K562 (cell line): ENCODE data around the gene LRRC1. TPM values are rescaled to one million over a fixed set of nuclear protein-coding genes. Genes with fewer than 3 reads are reported as not detected.

Experiments
- ATAC-seq: fragments of 200-7000 bp; cut with Tn5 transposase; 3 replicates; pipeline ENCODE4 v1.9.1; 2020; ENCODE audit warnings: moderate library complexity
- BruUV-seq: library from RNA; stranded (reverse); fragments of 400-500 nt; replicated peaks from 2 replicates; lab custom pipeline; 2021; lab: Mats Ljungman, UMichigan
- CTCF ChIA-PET: fragments of 300-600 bp; formaldehyde crosslinking; extraction: SDS; loops from one replicate; lab custom pipeline; 2021; ENCODE audit warnings: low intra/inter-chr PET ratio; lab: Yijun Ruan, JAX
- POLR2A ChIA-PET: fragments of 300-600, 350-650 bp; sonication (Branson Sonifier 250); formaldehyde crosslinking; extraction: SDS; loops from one replicate; lab custom pipeline; 2021; ENCODE audit warnings: antibody characterized with exemption, inconsistent platforms; lab: Yijun Ruan, JAX
- DNase-seq, 4 experiments: peaks; one replicate each; pipeline versions ENCODE4 v3.0.0 to v3.0.0-alpha.2; 2011 to 2018; ENCODE audit warnings: low spot score in 3 of 4, mixed read lengths in 3 of 4; ENCODE audit errors: extremely low read depth in 1 of 4
- FAIRE-seq: peaks from 2 replicates; lab custom pipeline; 2011; peaks lifted over from hg19 to GRCh38; lab: Jason Lieb, UNC
- H2AFZ ChIP-seq: 2 replicates; pipeline ENCODE4 v1.6.0; 2011; ENCODE audit warnings: low read depth, low read length, control low read depth, inconsistent platforms
- H3K27ac ChIP-seq: fragments of 200-600 bp; 3 replicates; pipeline ENCODE4 v1.8.0; 2011; ENCODE audit warnings: low read depth, mild to moderate bottlenecking, control low read depth, inconsistent platforms, low read length, moderate library complexity, mixed read lengths; ENCODE audit errors: extremely low read depth
- H3K27me3 ChIP-seq, 2 experiments: fragments of 300-600 bp in 1 of 2; 2 replicates in 1 of 2; 3 replicates in 1 of 2; pipeline versions ENCODE4 v1.6.0 to v1.8.0; 2011; ENCODE audit warnings: inconsistent platforms in 2 of 2, low read length in 2 of 2, mild to moderate bottlenecking in 1 of 2, mixed read lengths in 1 of 2, moderate library complexity in 1 of 2; ENCODE audit not compliant: control insufficient read depth in 2 of 2, insufficient read depth in 2 of 2
- H3K36me3 ChIP-seq: fragments of 300-600 bp; 3 replicates; pipeline ENCODE4 v1.8.0; 2011; ENCODE audit warnings: mild to moderate bottlenecking, low read length, inconsistent platforms; ENCODE audit not compliant: control insufficient read depth, insufficient read depth
- H3K4me1 ChIP-seq, 2 experiments: fragments of 200-600 bp in 1 of 2; replicated peaks in 1 of 2; 2 replicates in 1 of 2; 3 replicates in 1 of 2; pipeline versions ENCODE4 v1.5.1 to v1.8.0; 2011; ENCODE audit warnings: inconsistent platforms in 2 of 2, low read length in 2 of 2, mild to moderate bottlenecking in 1 of 2, mixed read lengths in 1 of 2, moderate library complexity in 1 of 2; ENCODE audit not compliant: control insufficient read depth in 2 of 2, insufficient read depth in 2 of 2
- H3K4me2 ChIP-seq: 2 replicates; pipeline ENCODE4 v1.6.1; 2011; ENCODE audit warnings: low read length, control low read depth, inconsistent platforms, mixed read lengths; ENCODE audit not compliant: insufficient read depth
- H3K4me3 ChIP-seq: fragments of 200-600 bp; sonication (generic), shearing (Covaris generic); 2 replicates; pipeline ENCODE4 v1.5.1; 2016; ENCODE audit warnings: control low read depth, inconsistent platforms
- H3K79me2 ChIP-seq: fragments of 200-600 bp; 3 replicates; pipeline ENCODE4 v1.8.0; 2011; ENCODE audit warnings: low read length, inconsistent platforms; ENCODE audit not compliant: control insufficient read depth, insufficient read depth
- H3K9ac ChIP-seq, 2 experiments: 2 replicates each; pipeline versions ENCODE4 v1.6.0 to v1.6.1; 2011; ENCODE audit warnings: low read depth in 2 of 2, low read length in 2 of 2, control low read depth in 1 of 2, inconsistent platforms in 1 of 2, mild to moderate bottlenecking in 1 of 2, mixed read lengths in 1 of 2; ENCODE audit not compliant: insufficient read depth in 1 of 2
- H3K9me1 ChIP-seq: one replicate; pipeline ENCODE4 v1.6.0; 2011; ENCODE audit warnings: inconsistent platforms, mild to moderate bottlenecking, low read length, moderate library complexity; ENCODE audit not compliant: control insufficient read depth, insufficient read depth
- H3K9me3 ChIP-seq: replicated peaks from 2 replicates; pipeline ENCODE4 v1.5.1; 2011; ENCODE audit warnings: low read depth, low read length, inconsistent platforms; ENCODE audit not compliant: control insufficient read depth, insufficient read depth
- H4K20me1 ChIP-seq: replicated peaks from 2 replicates; pipeline ENCODE4 v1.6.1; 2011; ENCODE audit warnings: low read length, inconsistent platforms, mixed read lengths; ENCODE audit not compliant: control insufficient read depth, insufficient read depth
- BHLHE40 ChIP-seq: IDR thresholded peaks from 2 replicates; pipeline ENCODE4 v1.6.1; 2011; ENCODE audit warnings: low read length, improper control_type of control experiment
- CAMTA2 ChIP-seq: fragments of 250-450 bp; sonication (Bioruptor Pico); conservative IDR thresholded peaks from 2 replicates; pipeline ENCODE4 v1.5.1; 2022
- LCOR ChIP-seq: sonication (generic); formaldehyde crosslinking; IDR thresholded peaks from 2 replicates; pipeline ENCODE4 v1.8.0; 2022; ENCODE audit warnings: mild to moderate bottlenecking, missing genetic modification reagents
- XRCC3 ChIP-seq: fragments of 450-650 bp; IDR thresholded peaks from 2 replicates; pipeline ENCODE4 v1.6.1; 2017; ENCODE audit warnings: mild to moderate bottlenecking, moderate library complexity
- ZNF41 ChIP-seq: fragments of 250-450 bp; sonication (Bioruptor Pico); conservative IDR thresholded peaks from 2 replicates; pipeline ENCODE4 v1.4.0; 2020; ENCODE audit warnings: mild to moderate bottlenecking
- ZNF431 ChIP-seq: sonication (generic); formaldehyde crosslinking; IDR thresholded peaks from 2 replicates; pipeline ENCODE4 v1.8.0; 2022; ENCODE audit warnings: mild to moderate bottlenecking, missing genetic modification reagents
- ZNF518B ChIP-seq: fragments of 250-450 bp; sonication (Bioruptor Pico); IDR thresholded peaks from 2 replicates; pipeline ENCODE4 v1.5.0; 2021; ENCODE audit warnings: mild to moderate bottlenecking, moderate library complexity
- WGBS: fragments of 100-300 bp; shearing (Covaris generic); methylation state at CpG from one replicate; pipeline ENCODE4 v1.1.6; 2016; ENCODE audit warnings: low coverage, mixed read lengths; ENCODE audit not compliant: insufficient coverage; ENCODE audit errors: missing lambda C conversion rate; 5-methylcytosine and 5-hydroxymethylcytosine counted together
- in situ Hi-C: fragments of 300-500 bp; cut with MboI; formaldehyde crosslinking; loops from 4 replicates; pipeline ENCODE4 v1.15.0; 2018; ENCODE audit warnings: inconsistent platforms, mixed read lengths
- intact Hi-C: fragments of 100-400 bp; cut with micrococcal nuclease; formaldehyde crosslinking; loops from 2 replicates; pipeline ENCODE4 v1.14.2; 2022
- polyA plus RNA-seq, 8 experiments: library from polyadenylated mRNA; depleted of rRNA in 4 of 8; stranded (reverse) in 5 of 8; unstranded in 3 of 8; fragments of >200 nt; fragmentation: Nextera tagmentation in 2 of 8; fragmentation: Illumina TruSeq in 1 of 8; extraction: Ambion mirVana in 2 of 8; extraction: Trizol in 1 of 8; gene quantifications; 2 replicates each; pipeline versions ENCODE4 v1.2.1 to v1.2.3, GENCODE V29; 2011 to 2014; ENCODE audit warnings: inconsistent platforms in 1 of 8, missing spikeins in 1 of 8
- total RNA-seq, 7 experiments: library from RNA; depleted of rRNA in 6 of 7; stranded (reverse); fragments of >200 nt in 6 of 7; fragmentation: Illumina TruSeq in 2 of 7; extraction: Trizol in 2 of 7; gene quantifications; 2 replicates each; pipeline versions ENCODE4 v1.2.1 to v1.2.3, GENCODE V29; 2011 to 2021; ENCODE audit warnings: low replicate concordance in 1 of 7

Gene LRRC1
- total and polyA plus RNA-seq, 9 of the 15 experiments (the other 6 are each of a cell fraction or from before 2014, with no cell fraction given) = not detected

- TF ChIP-seq ZNF431 (no peak), ZNF518B (CRISPR knock-in tag) (no peak)
Measured at GRCh38 chr6:53828966-53829697, 34.3 kb downstream of the LRRC1 start (continued).

GRCh38 chr6:53829698-53830221 is 35.0 kb downstream of the LRRC1 start:
- H3K36me3 ChIP-seq = no peaks in the 10 kb centered on the region
- H3K4me1 ChIP-seq = no peaks in the 10 kb centered on the region
- no peaks in the 10 kb centered on the region for H3K9me1 ChIP-seq
- no peaks in the 10 kb centered on the region for H3K9me3 ChIP-seq
- no peak overlapping the region for H2AFZ ChIP-seq
- in situ Hi-C loops (no loop called here), intact Hi-C loops (no loop called here)
- H3K27ac ChIP-seq = no peak overlapping the region
- H3K79me2 ChIP-seq = no peaks in the 10 kb centered on the region
- no peak overlapping the region for H3K4me3 ChIP-seq
- CTCF ChIA-PET = no interaction called here
- no peaks in the 10 kb centered on the region for H4K20me1 ChIP-seq
- no peak overlapping the region for H3K4me2 ChIP-seq
- DNase-seq = no peak
- H3K27me3 ChIP-seq = no peaks in the 10 kb centered on the region
- TF ChIP-seq CAMTA2 (CRISPR knock-in tag) (no peak), XRCC3 (no peak), ZNF41 (no peak), BHLHE40 (no peak), LCOR (CRISPR knock-in tag) (no peak)
- 0% methylated on average over 5 of the region's 5 CpGs for WGBS
- ATAC-seq = no peak
- H3K9ac ChIP-seq = no peak overlapping the region
- no peak for FAIRE-seq
- no TSS peak for BruUV-seq
- POLR2A ChIA-PET = no interaction called here
